HG02938 (cell line): ENCODE measurements around the gene PSMB9.
"Not testable (repeated sequence)": the region's sequence is repeated elsewhere in the genome, so short reads cannot be mapped to it uniquely, and the experiment has no call there.

Experiments
- ATAC-seq: cut with Tn5 transposase; IDR thresholded peaks from one replicate; pipeline ENCODE4 v1.9.1; 2021; ENCODE audit warnings: mild to moderate bottlenecking, moderate library complexity; ENCODE audit not compliant: unreplicated experiment

PSMB9 gene

DNA sequence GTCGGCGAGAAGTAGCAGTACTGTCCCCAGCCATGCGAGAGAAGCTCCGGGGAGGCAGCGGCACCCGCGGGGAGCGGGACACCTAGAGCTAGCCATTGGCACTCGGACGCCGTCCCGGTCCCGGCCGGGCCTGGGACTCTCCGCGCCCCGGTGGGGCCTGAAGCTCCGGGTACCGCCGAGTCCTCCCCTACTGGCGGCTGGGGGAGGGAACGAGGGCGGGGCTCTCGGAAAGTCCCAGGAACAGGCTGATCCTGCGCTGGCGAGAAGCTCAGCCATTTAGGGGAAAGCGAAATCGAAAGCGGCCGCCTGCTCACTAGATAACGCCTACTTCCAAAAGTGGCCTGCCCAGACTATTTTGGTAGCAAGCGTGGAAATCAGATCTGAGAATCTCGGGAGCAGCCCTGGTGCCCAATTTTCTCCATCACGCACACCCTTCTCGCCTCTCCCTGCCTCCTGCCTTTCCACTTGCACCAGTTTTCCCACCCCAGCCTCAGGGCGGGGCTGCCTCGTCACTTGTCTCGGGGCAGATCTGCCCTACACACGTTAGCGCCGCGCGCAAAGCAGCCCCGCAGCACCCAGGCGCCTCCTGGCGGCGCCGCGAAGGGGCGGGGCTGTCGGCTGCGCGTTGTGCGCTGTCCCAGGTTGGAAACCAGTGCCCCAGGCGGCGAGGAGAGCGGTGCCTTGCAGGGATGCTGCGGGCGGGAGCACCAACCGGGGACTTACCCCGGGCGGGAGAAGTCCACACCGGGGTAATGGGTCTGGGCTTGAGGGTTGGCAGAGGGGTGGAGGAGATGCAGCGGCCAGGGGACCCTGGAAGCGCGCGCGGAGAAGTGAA is at the start of gene PSMB9, which contains the start of gene TAP1:
TSS of gene PSMB9 (plus strand) at position 652 of the 835 bp plus-strand sequence. CDS start at position 690, 38 bp downstream.
TSS of gene TAP1 (minus strand) at position 164 of the 835 bp plus-strand sequence. CDS start at position 96, 68 bp downstream.
- peak; percentile 71 for ATAC-seq

DNA sequence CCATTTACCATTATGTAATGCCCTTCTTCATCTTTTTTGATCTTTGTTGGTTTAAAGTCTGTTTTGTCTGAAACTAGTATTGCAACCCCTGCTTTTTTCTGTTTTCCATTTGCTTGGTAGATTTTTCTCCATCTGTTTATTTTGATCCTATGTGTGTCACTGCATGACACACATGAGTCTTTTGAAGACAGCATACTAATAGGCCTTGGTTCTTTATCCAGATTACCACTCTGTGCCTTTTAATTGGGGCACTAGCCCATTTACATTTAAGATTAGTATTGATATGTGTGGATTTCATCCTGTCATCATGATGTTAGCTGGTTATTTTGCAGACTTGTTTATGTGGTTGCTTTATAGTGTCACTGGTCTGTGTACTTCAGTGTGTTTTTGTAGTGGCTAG is 48.6 kb upstream of the PSMB9 start:
- not testable (repeated sequence) for ATAC-seq

DNA sequence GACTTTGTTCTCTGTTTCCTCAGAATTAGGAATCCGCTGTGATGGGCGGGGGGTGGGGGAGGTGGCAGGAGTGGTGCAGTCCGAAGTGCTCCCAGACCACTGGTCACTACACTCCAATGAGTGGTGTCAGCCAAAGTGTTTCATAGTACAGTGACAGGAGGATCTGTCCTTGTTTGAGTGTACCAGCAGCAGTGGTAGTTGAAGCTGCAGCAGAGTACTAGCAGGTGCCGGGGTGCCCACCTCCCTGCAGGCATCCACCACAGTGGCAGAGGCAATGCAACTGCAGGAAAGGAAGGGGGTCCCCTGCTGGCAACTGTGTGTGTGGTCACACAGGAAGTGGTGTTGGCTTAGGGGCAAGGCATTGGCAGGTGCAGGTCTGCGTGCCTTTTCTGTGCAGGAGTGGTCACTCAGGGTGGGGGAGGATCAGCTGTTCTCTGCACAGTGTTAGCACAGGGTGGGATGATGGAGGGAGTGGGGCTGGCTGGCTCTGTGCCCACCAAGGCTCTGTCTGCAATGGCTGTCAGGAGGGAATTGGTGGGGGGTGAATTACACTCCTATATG is 46.9 kb upstream of the PSMB9 start:
- ATAC-seq, result no peak

DNA sequence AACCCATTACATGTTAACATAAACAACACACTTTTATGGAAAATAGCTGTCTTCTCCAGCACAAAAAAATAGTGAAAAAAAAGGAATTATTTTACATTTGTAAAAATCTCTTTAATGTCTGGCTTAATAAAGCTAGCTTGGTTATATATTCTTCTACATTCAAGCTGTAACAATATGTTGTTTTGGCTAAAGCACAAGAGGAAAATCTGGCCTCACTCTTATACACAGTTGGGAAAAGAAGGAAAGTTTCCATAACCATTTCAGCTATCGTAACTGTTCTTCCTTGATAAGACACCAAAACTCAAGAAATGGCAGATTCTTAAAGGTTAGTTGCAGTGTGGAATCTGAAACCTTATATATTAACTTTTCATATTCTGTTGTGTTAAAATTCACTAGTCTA is 44.8 kb upstream of the PSMB9 start:
- no peak for ATAC-seq

DNA sequence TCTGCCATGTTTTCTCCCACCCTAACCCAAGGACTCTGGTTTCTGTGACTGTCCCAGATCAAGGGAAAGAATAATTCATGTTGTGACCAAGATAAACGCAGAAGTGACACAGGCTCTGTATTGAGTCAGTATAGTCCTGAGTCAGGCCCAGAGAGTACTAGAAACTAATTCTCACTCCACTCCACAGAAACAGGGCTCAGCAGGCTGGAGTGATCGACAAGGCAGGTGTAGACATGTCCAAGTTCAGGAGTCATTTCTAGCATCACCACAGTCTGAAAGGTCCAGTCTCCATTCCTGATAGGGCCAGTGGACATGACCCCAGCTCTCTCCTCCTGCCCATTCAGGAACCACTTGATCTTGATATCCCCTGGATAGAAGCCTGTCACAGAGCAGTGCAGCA is 39.8 kb upstream of the PSMB9 start:
- ATAC-seq, result no peak

DNA sequence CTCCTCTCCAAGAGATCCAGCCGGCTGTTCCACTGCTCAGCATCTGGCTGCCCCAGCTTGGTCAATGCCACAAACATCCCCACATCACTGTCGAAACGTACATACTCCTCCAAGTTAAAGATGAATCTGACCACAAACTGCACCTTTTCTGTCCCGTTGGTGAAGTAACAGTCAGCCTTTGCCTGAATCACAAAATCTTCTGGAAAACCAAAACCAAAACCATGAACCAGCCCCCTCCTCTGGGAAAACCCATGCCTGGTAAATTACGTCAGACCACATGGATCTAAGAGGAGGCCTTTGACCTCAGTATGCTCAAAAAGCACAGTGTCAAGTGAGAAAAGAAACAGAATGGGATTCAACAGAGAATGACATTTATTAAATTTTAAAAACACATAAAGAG is 38.9 kb upstream of the PSMB9 start:
- no peak for ATAC-seq

DNA sequence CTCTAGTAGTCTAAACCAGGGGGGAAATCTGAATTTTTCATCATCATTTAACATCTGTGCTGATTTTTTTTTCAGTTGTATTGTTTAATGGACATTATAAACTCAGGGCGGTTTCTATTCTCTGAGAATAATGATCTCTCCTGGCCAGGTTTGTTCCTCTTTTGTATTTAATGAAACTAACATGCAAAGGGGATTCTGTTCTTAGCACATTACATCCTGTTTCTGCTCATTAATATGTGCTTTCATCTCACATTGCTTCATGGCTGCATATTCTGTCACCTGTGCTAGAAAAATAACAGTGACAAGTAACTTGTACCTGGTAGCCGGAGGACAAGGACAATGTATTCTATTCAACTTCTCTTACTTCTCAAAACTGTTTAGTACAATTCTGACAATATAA is 38.0 kb upstream of the PSMB9 start:
- peak; percentile 48 for ATAC-seq

DNA sequence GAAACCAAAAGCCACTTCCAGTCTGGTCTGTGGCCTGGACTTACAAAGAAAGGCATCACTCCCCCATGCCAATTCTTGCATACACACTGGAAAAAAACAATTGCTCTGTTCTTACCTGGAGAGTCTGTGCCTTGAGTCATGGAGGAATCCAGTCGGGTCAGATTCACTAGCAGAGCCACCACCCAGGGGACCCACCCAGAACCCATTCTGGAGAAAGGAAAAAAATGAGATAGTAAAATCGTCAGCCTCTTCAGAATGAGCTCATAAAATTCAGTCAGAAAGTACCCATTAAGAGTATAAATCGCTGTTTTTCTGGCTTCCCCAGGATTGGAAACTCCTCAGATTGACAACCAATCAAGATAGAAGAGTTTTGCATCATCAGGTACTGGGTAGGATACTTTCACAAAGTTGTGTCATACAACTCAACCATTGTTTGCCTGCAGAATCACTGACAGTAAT is 37.2 kb upstream of the PSMB9 start, which contains the start of gene HLA-DOB:
TSS of gene HLA-DOB (minus strand) at position 257 of the 459 bp plus-strand sequence. CDS start at position 206, 51 bp downstream.
- ATAC-seq, result peak; percentile 58

DNA sequence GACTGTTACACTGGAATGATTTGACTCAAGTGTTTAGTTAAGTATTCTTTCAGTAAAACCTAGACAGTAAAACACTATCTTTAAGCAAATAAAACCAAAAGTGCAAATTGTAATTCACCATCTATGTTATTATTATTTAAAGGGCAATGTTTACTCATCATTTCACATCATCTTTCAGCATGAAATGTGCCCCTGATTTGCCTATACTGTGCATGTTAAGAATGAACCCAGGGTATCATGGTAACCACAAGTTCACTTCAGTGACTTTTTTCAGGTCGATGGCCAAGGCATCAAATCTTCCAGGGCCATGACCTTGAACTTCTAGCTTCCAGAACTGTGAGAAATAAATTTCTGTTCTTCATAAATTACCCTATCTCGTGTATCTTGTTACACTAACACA is 35.1 kb upstream of the PSMB9 start:
- no peak for ATAC-seq

DNA sequence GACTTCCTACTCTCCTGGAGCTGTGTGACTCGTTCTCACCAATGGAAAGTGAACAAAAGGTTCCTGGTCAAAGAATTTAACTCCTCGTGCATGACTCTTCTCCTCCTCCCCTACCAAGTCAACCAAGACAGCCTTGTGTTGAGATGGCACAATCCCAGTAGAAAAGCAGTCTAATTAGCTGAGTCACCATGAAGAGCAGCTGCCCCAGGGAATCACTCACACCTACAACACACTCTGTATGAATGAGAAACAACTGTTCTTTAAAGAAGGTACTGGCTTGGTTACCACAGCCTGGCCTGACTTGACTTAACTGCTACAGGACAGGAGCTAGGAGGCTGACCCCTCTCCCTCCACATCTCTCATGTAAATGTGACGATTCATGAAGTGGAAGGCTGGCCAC is 34.3 kb upstream of the PSMB9 start:
- ATAC-seq, result no peak

DNA sequence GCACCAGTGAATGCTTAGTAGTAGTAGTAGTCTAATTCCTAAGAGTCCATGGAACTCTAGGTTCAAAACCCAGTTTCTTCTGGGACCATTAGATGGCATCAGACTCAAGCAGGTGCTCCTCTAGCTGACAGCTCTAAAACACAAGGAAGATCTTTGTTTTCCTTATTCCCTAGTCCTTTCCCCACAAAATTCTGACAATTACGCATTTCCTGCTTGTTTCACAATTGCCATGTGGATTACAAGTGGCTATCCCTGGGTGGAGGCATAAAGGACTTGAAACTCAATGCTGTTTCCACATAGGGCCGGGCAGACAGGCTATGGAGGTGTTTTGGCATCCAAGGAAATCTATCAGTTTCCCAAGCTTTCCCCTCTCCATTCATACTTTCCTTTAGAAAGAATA is 28.0 kb upstream of the PSMB9 start:
- no peak for ATAC-seq

DNA sequence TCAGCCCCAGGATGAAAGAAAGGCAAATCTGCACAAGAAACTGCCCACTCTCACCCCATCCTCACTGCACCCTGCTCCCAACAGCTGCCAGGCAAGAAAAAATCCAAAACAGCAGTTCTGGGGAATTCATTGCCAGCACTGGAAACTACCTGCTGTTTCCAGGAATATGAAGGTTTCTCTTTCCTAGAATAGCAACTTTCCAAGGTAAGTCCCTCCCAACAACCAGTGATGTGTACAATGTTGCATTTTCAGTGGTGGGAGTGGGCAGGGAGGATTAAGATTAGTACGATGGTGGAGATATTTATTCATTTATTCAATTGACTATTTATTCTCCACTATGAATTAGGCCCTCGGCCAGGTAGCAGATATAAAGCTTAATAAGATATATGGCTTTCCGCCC is 27.0 kb upstream of the PSMB9 start:
- ATAC-seq, result no peak

DNA sequence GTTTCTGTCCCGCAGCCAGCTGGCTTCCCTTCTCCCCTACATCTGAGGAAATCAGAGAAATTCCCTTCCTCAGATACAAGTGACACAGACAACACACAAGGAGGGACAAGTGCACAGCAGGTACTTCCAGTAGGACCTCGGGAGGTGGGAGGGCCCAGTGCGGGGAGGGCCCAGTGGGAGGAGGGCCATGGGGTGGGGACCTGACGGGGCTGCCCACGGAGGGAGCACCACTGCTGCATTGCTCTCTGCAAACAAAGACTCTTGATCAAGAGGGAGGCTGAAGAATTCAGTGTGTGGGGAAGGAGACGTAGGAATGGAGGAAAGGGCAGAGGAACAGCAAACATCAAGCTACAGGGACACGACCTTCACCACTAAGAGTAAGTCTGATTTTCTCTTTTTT is 24.5 kb upstream of the PSMB9 start:
- no peak for ATAC-seq

DNA sequence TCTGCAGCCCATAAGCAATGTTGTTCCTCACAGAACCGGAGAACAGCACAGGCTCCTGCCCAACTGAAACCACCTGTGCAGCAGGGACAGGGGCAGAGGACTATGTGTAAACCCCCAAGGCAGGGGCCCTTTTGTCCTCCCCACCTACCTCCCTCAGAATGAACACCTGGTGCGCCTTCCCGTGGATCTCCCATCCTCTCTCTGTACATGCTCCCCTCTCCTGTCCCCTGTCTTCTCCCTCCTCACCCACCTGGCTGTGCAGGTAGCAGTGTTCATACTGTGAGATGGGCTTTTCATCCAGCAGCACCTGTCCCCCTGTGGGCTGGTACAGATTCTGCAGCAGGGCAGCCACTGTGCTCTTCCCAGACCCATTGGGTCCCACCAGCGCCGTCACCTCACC is 24.0 kb upstream of the PSMB9 start:
- no peak for ATAC-seq

DNA sequence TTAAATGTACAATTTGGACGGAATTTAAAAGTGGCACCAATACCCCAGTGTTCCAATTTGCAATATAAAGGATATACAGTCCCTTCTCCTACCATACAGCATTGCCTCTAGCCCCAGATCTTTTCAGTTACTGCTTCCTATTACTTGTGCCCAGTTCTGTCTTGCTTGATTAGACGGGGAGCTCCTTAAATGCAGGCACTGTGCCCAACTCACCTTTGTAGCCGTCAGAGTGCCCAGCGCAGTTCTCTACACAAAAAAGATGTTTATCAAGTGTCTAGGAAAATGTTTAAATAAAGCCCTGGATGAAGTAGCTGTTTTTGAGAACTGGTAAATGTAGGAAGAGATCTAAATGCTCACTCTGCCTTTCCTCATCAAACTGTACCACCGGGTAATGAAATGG is 23.1 kb upstream of the PSMB9 start:
- no peak for ATAC-seq

DNA sequence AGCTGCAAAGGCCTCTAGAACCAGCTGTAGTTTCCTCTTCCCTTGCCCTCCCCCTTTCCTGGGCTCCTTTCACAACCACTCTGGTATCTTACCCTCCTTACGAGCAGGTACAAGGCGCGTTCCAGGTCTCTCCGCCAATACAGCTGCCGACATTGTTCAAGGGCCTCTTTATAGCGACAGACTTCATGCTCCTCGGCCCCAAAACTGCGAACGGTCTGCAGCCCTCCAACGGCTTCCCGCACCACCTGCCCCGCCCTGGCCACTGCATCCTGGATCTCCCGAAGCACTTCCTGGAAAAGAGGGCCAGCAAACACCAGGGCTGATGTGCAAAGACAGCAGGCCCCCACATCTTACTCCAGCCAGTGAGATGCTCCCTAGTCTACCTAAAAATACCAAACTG is 21.5 kb upstream of the PSMB9 start:
- ATAC-seq, result no peak

DNA sequence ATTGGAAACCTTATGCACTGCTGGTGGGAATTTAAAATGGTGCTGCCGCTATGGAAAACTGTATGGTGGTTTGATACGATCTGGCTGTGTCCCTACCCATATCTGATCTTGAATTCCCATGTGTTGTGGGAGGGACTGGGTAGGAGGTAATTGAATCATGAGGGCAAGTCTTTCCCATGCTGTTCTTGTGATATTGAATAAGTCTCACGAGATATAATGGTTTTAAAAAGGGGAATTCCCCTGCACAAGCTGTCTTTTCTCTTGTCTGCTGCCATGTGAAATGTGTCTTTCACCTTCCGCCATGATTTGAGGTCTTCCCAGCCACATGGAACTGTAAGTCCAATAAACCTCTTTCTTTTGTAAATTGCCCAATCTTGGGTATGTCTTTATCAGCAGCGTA is 20.3 kb upstream of the PSMB9 start:
- ATAC-seq, result no peak

DNA sequence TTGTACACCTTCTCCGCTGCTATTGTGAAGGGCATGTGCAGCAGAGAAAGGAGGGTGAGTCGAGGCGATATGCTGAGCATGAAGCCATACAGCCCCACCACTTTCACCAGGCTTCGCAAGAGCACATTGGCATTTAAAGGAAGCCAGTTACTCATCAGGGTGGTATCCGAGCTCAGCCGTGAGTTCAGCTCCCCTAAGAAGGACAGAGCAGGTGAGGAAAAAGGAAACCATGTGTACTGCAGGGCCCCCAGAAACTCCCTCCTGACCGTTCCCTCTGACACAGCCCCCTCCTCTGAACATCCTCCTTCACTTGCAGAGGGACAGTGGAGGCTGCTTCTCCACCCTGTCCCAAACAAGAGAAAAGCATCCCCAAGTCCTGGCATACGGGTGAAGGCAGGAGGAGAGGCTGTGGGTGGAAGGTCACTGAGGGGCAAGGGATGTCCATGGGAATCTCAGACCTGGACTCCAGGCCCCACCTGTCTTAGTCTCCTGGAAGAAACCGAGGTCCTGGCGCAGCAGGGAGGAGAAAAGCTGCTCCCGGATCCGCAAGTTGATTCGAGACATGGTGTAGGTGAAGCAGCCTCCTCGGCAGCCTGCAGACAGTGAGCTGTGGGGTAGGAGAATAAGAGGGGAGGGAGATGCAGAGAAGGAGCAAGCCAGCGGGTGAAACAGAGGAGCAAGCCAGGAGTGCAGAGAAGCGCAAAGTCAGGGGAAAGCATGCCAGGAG is 18.7 kb upstream of the PSMB9 start:
- no peak for ATAC-seq

DNA sequence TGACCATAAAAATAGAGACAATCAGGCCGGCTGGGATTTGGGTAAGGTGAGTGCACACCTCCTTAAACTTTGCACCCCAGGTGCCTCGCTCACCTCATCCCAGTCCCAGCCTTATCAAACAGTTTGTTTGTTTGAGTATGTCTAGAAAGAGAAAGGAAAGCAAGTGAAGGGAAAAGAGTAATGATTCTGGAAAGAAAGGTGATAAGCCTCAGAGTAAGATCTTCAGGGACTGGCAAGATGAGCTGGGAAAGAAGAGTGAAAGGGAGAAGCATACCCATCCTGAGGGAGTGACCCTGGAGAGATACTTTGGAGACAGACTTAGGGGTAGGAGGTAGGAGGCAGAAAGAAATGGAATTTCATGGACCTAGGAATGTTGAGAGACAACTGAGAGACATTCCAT is 17.1 kb upstream of the PSMB9 start:
- ATAC-seq, result no peak

DNA sequence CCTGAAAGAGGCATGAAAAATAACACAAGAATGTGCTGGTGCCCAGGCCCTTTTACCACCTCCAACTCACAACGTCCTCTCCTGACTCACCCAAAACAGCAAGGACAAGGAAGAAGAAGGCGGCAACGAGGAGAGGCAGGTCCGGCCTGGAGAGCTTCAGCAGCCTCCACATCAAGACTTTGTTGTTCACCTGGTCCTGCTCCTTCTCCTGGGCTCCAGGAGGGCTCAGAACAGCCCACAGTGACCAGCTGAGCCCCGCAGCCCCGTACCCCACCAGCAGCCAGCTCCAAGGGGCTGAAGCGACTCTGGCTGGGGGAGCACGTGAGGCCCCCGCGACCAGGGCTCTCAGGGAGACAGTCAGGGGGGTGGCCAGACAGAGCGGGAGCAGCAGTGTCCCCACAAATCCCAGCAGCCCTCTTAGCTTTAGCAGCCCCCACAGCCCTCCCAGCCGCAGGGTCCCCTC is 16.3 kb upstream of the PSMB9 start:
- ATAC-seq, result no peak

DNA sequence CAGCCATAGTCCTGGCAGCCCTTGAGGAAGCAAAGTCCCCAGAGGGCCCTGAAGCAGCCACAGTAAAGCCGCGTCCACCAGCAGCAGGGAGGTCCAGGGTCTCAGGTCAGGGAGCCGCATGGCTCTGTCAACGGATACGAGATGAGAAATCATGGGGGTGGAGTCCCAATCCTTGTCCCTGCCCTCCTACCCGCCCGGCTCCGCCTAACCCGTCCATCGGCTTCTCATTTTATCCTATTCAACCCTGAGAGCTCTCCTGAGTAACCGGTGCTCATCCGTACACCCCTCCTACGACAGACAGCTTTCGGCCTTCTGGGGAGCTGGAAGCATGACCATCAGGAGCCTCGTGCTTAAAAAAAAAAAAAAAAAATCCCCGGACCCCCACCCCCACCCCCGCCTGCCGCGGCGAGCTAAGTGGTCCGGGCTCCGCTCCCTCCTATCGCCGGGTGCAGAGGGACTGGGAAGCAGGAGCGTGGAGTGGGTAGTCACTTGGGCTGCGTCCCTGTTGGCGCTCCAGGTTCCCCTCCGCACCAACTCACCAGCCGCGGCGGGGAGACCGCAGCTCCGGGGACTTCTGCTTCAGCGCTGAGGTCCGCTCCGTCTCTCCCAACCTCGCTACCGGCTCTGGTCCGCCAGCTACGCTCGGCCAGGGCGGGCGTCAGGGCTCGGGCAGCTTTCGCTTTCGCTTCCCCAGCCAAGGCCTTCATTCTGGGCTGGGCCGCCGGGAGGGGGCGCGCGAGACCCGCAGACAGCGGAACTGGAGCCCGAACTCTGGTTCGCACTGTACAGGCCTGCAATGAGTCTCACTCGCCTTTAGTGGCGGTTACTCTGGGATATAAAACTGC is 15.7 kb upstream of the PSMB9 start, which contains the start of gene TAP2:
TSS of gene TAP2 (minus strand) at position 626 of the 845 bp plus-strand sequence. CDS start at position 120, 506 bp downstream.
- ATAC-seq, result peak; percentile 71
